Adrenal gland (tissue), 12 donors: ENCODE results near the gene FANCI. TPM values are rescaled to one million over a fixed set of nuclear protein-coding genes. Genes with fewer than 3 reads are reported as not detected.

Experiments used
- DNase-seq, 7 donors: peaks; one replicate each; pipeline ENCODE4 v3.0.0-alpha.2; 2019 to 2020
- H3K27ac ChIP-seq, 5 donors: fragments of 200-600 bp; sonication (generic) in 4 of 5; 1 replicate in 3 of 5; 2 replicates in 2 of 5; pipeline versions ENCODE4 v1.5.1 to v1.8.0; 2016 to 2020; ENCODE audit warnings: mild to moderate bottlenecking in 1 of 5
- H3K27me3 ChIP-seq: fragments of 200-600 bp; 2 replicates; pipeline ENCODE4 v1.8.0; 2021
- H3K36me3 ChIP-seq, 2 donors: fragments of 200-600 bp; replicated peaks in 1 of 2; 1 replicate in 1 of 2; 2 replicates in 1 of 2; pipeline versions ENCODE4 v1.5.1 to v1.8.0; 2018 to 2022
- H3K4me1 ChIP-seq, 2 donors: fragments of 200-600 bp; replicated peaks in 1 of 2; 1 replicate in 1 of 2; 2 replicates in 1 of 2; pipeline versions ENCODE4 v1.5.1 to v1.8.0; 2018 to 2021
- H3K4me3 ChIP-seq, 4 donors: fragments of 200-600 bp; sonication (generic) in 3 of 4; one replicate each; pipeline ENCODE4 v1.5.1; 2016 to 2018
- H3K9me3 ChIP-seq, 3 donors: fragments of 200-600 bp; sonication (generic) in 1 of 3; replicated peaks in 1 of 3; 1 replicate in 2 of 3; 2 replicates in 1 of 3; pipeline versions ENCODE4 v1.5.1 to v1.8.0; 2016 to 2021
- POLR2A ChIP-seq, 2 donors: fragments of 450-650 bp; IDR thresholded peaks; one replicate each; pipeline ENCODE4 v1.6.1; 2017; ENCODE audit warnings: antibody characterized with exemption in 2 of 2, mild to moderate bottlenecking in 2 of 2, moderate library complexity in 1 of 2
- WGBS, 4 donors: extraction: QIAGEN DNeasy Blood & Tissue Kit in 2 of 4; methylation state at CpG; one replicate each; pipeline versions ENCODE4 v1.1.5 to v1.1.7; 2013 to 2017; 5-methylcytosine and 5-hydroxymethylcytosine counted together
- intact Hi-C, 2 donors: fragments of 100-400 bp; cut with DNase I; formaldehyde crosslinking; loops; one replicate each; pipeline versions ENCODE4 v1.14.1 to v1.15.0; 2022 to 2023
- polyA plus RNA-seq, 3 donors: library from polyadenylated mRNA; stranded (reverse); fragments of 200-250 nt in 2 of 3; fragments of 350-450 nt in 1 of 3; fragmentation: Illumina TruSeq in 1 of 3; extraction: RNeasy Lipid Tissue Mini Kit (QIAGEN cat#74804) in 1 of 3; gene quantifications; one replicate each; pipeline ENCODE4 v1.2.3, GENCODE V29; 2013 to 2014
- total RNA-seq, 9 donors: library from RNA; depleted of rRNA in 4 of 9; stranded (reverse); fragments of >200 nt in 4 of 9; fragments of 120-200 nt in 1 of 9; fragmentation: NEBNext Ultra II Directional in 1 of 9; extraction: Animal tissue kit (Norgen Biotek cat#: 25700) in 1 of 9; gene quantifications; one replicate each; pipeline versions ENCODE4 v1.1.0 to v1.2.4, GENCODE V29; 2013 to 2023
- TF ChIP-seq, protein P1 (sequence below), 6 experiments: fragments of 450-650 bp in 4 of 6; fragments of 200-600 bp in 2 of 6; sonication (generic) in 1 of 6; IDR thresholded peaks; 1 replicate in 5 of 6; 2 replicates in 1 of 6; pipeline versions ENCODE4 v1.5.1 to v1.8.0; 2016 to 2021; ENCODE audit warnings: antibody characterized with exemption in 6 of 6, mild to moderate bottlenecking in 2 of 6, moderate library complexity in 1 of 6
- donor health status: healthy with polysubstance abuse.
- donor health status: Bipolar disorder and iron deficiency.
- donor health status: DM: yes; HTN: yes; CAD: no.
- donor health status: DM: no; HTN: no; CAD: no.
- donor health status: DM: no; HTN: no; CAD: no.
- donor health status: DM: yes; HTN: yes; CAD: no.

Gene FANCI
- total and polyA plus RNA-seq, 12 donors: 1.5 to 23.5 (median 4.5) TPM

GRCh38 chr15:89328398-89329254 is 84.8 kb downstream of the FANCI start:
- H3K4me3 ChIP-seq: no peak overlapping the region
- H3K4me1 ChIP-seq: peaks cover 4 to 44% of the 10 kb centered on the region in 2 donors
- no peaks in the 10 kb centered on the region for H3K27me3 ChIP-seq
- no peaks in the 10 kb centered on the region for H3K9me3 ChIP-seq
- H3K27ac ChIP-seq: no peak overlapping the region
- TF ChIP-seq, protein P1, sequence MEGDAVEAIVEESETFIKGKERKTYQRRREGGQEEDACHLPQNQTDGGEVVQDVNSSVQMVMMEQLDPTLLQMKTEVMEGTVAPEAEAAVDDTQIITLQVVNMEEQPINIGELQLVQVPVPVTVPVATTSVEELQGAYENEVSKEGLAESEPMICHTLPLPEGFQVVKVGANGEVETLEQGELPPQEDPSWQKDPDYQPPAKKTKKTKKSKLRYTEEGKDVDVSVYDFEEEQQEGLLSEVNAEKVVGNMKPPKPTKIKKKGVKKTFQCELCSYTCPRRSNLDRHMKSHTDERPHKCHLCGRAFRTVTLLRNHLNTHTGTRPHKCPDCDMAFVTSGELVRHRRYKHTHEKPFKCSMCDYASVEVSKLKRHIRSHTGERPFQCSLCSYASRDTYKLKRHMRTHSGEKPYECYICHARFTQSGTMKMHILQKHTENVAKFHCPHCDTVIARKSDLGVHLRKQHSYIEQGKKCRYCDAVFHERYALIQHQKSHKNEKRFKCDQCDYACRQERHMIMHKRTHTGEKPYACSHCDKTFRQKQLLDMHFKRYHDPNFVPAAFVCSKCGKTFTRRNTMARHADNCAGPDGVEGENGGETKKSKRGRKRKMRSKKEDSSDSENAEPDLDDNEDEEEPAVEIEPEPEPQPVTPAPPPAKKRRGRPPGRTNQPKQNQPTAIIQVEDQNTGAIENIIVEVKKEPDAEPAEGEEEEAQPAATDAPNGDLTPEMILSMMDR (IDR thresholded peaks at IDR 0.05): no peak
- TF ChIP-seq POLR2A (IDR thresholded peaks at IDR 0.05): no peak
- 62 to 71% (median 68%) methylated on average over 6 to 13 of the region's 13 CpGs for WGBS, 4 donors
- intact Hi-C loops: no loop called here
- peaks cover 0 to 97% of the 10 kb centered on the region in 2 donors for H3K36me3 ChIP-seq
- DNase-seq: peak in 4 of 7 donors; percentile 37 to 51 (median 48)

DNA sequence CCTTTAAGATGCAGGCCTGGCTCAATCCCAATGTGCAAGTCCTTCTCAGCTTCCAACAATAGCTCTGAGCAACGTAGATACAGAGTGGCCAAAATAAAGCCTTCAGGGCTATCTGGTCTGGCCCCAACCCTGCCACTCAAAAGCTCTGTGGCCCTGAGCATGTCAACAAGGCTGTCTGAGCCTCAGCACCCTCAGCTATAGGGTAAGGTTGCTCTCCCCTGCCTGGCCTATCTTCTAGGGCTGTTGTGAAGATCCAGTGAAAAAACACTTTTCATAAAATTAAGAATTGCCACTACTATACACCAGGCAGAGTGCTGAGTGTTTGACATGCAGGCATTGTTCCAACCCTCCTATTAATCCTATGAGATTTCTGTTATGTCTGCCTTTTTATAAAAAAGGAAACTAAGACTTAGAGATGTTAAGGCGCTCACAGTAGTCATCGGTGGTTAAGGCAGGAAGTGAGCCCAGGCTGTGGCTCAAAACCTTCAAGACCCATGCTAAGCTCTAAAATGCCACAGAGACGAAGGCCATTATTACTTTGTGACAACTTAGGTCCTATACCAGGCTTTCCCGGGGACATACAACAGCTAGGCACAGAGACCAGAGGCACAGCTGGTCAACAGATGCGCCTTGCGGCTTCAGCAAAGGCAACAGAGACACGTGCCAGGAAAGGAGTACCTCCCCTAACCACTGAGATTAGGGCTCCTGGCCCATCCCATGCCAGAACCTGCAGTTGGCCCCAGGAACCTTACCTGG is 85.7 kb downstream of the FANCI start:
- H3K4me1 ChIP-seq: peaks cover 9 to 47% of the 10 kb centered on the region in 2 donors
- no peak overlapping the region for H3K27ac ChIP-seq
- TF ChIP-seq, protein P1 (IDR thresholded peaks at IDR 0.05): no peak
- TF ChIP-seq POLR2A (IDR thresholded peaks at IDR 0.05): no peak
- intact Hi-C loops: loop anchor here in 1 of 2 donors (10.0 kb wide), 1 partner anchor 85 kb away; the partner anchor contains the start of gene FANCI
- WGBS, 4 donors: 58 to 78% (median 72%) methylated on average over 6 to 8 of the region's 8 CpGs
- no peaks in the 10 kb centered on the region for H3K9me3 ChIP-seq
- H3K36me3 ChIP-seq: peaks cover 0 to 88% of the 10 kb centered on the region in 2 donors
- no peaks in the 10 kb centered on the region for H3K27me3 ChIP-seq
- H3K4me3 ChIP-seq: no peak overlapping the region
- no peak for DNase-seq

DNA sequence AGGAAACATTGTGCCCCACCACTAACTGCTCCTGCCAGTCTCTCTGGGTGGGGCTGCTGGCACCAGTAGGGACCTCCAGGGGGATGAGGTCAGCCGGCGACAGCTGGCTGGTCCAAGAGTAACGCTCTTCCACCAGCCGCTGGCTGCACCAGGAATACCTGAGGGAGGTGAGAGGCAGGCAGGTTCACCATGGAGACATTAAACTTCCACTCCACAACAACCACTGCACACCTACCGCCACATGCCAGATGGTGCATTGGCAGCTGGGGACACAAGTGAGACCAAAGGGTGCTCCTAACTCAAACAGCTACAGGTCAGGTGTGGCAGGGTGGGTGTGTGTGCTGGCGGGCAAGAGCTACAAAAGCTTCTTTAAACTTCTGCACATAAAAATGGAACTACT is 86.3 kb downstream of the FANCI start:
- H3K4me3 ChIP-seq: no peak overlapping the region
- H3K27me3 ChIP-seq: no peaks in the 10 kb centered on the region
- H3K9me3 ChIP-seq: no peaks in the 10 kb centered on the region
- H3K27ac ChIP-seq: no peak overlapping the region
- DNase-seq: no peak
- H3K4me1 ChIP-seq: peaks cover 9 to 48% of the 10 kb centered on the region in 2 donors
- intact Hi-C loops: loop anchor here in 1 of 2 donors (10.0 kb wide), 1 partner anchor 85 kb away; the partner anchor contains the start of gene FANCI
- WGBS, 4 donors: 84 to 96% (median 88%) methylated on average over 6 of the region's 6 CpGs
- TF ChIP-seq, protein P1 (IDR thresholded peaks at IDR 0.05): no peak
- H3K36me3 ChIP-seq: peaks cover 0 to 82% of the 10 kb centered on the region in 2 donors
